Gastroesophageal sphincter (tissue), 3 donors: Measurements from ENCODE around the gene AEBP1.

Experiments
- CTCF ChIP-seq, 4 experiments: fragments of 200-600 bp in 2 of 4; fragments of 450-650 bp in 2 of 4; sonication (generic) in 1 of 4; IDR thresholded peaks; one replicate each; pipeline ENCODE4 v1.5.1; 2017 to 2019; ENCODE audit warnings: antibody characterized with exemption in 4 of 4, mild to moderate bottlenecking in 2 of 4, moderate library complexity in 2 of 4
- EP300 ChIP-seq: sonication (generic); formaldehyde crosslinking; IDR thresholded peaks from one replicate; pipeline ENCODE4 v1.6.1; 2017; ENCODE audit warnings: antibody characterized with exemption, mild to moderate bottlenecking
- POLR2A ChIP-seq, 2 donors: fragments of 450-650 bp; IDR thresholded peaks; one replicate each; pipeline ENCODE4 v1.6.1; 2017; ENCODE audit warnings: antibody characterized with exemption in 2 of 2, mild to moderate bottlenecking in 2 of 2, moderate library complexity in 1 of 2
- POLR2AphosphoS5 ChIP-seq: sonication (generic); formaldehyde crosslinking; IDR thresholded peaks from one replicate; pipeline ENCODE4 v1.6.1; 2017; ENCODE audit warnings: antibody characterized with exemption

GRCh38 chr7:44134943-44135628 is 30.9 kb downstream of the AEBP1 start:
- no peak for TF ChIP-seq CTCF (IDR thresholded peaks at IDR 0.05)
- no peak for TF ChIP-seq POLR2A (IDR thresholded peaks at IDR 0.05)
- TF ChIP-seq POLR2AphosphoS5 = no peak
- no peak for TF ChIP-seq EP300
